Right cardiac atrium (tissue), 5 donors: Measurements from ENCODE around the gene CHST11. TPM values are rescaled to one million over a fixed set of nuclear protein-coding genes. Genes with fewer than 3 reads are reported as not detected.
A peak's percentile ranks its signal among the peaks of the same experiment; 100 is the strongest.

Experiments used
- ATAC-seq, 2 donors: fragments of 200-7000 bp; cut with Tn5 transposase; one replicate each; pipeline versions ENCODE4 v1.8.0 to v1.9.1; 2020; ENCODE audit warnings: moderate library complexity in 2 of 2, mild to moderate bottlenecking in 1 of 2
- DNase-seq, 3 donors: peaks; one replicate each; pipeline ENCODE4 v3.0.0-alpha.2; 2020
- H3K27ac ChIP-seq: one replicate; pipeline ENCODE4 v1.5.1; 2013; ENCODE audit warnings: mild to moderate bottlenecking, low read length, control low read depth, moderate library complexity
- H3K27me3 ChIP-seq: one replicate; pipeline ENCODE4 v1.6.1; 2013; ENCODE audit not compliant: control insufficient read depth, insufficient read depth
- H3K4me1 ChIP-seq: one replicate; pipeline ENCODE4 v1.6.1; 2013; ENCODE audit warnings: low read length; ENCODE audit not compliant: control insufficient read depth, insufficient read depth
- H3K4me3 ChIP-seq: one replicate; pipeline ENCODE4 v1.5.1; 2013; ENCODE audit warnings: low read length, control low read depth
- H3K9me3 ChIP-seq: one replicate; pipeline ENCODE4 v1.6.1; 2013; ENCODE audit warnings: low read length; ENCODE audit not compliant: control insufficient read depth
- WGBS: extraction: QIAGEN DNeasy Blood & Tissue Kit; methylation state at CpG from one replicate; pipeline ENCODE4 v1.1.7; 2013; 5-methylcytosine and 5-hydroxymethylcytosine counted together
- intact Hi-C, 4 donors: fragments of 100-400 bp; cut with DNase I; formaldehyde crosslinking; loops; one replicate each; pipeline versions ENCODE4 v1.11.0 to v1.14.0; 2022 to 2023
- polyA plus RNA-seq: library from polyadenylated mRNA; stranded (reverse); fragments of 200-250 nt; gene quantifications from one replicate; pipeline ENCODE4 v1.2.3, GENCODE V29; 2013
- total RNA-seq, 4 donors: library from RNA; stranded (reverse); fragmentation: NEBNext Ultra II Directional; extraction: Animal tissue kit (Norgen Biotek cat#: 25700); gene quantifications; one replicate each; pipeline ENCODE4 v1.2.1, GENCODE V29; 2021
- donor health status: healthy with polysubstance abuse.
- donor health status: DM: no; HTN: yes; CAD: no.
- donor health status: DM: no; HTN: no; CAD: no.
- donor health status: DM: no; HTN: yes; CAD: no; lungs with severe emphysema.
- donor health status: DM: yes; HTN: yes; CAD: no.

Gene CHST11
- total and polyA plus RNA-seq, 5 donors = 3.1 to 11.8 (median 9.9) TPM

DNA sequence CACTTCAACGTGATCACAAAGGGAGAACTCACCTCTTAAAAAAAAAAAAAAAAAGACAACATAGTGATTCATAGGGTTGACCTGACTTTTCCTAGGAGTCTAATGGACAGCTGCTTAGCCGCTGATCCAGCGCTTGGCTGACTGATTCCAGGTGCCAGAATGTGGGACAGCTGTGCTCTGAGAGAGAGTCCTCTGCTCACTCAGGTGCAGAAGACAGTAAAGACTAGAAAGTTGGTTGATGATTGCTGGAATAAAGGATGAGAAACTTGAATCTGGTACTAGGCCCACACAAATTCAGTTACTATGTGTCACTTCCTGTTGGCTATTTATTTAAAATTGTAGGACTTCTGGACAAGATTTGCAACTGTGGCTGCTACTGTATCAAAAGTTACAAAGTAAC, 229.4 kb downstream of the CHST11 start:
- no peak overlapping the region for H3K4me3 ChIP-seq
- peaks cover 3% of the 10 kb centered on the region for H3K4me1 ChIP-seq
- 59% methylated on average over 3 of the region's 3 CpGs for WGBS
- intact Hi-C loops = no loop called here
- DNase-seq (no peak), ATAC-seq (no peak)
- H3K27me3 ChIP-seq = no peaks in the 10 kb centered on the region
- no peaks in the 10 kb centered on the region for H3K9me3 ChIP-seq
- H3K27ac ChIP-seq = no peak overlapping the region

DNA sequence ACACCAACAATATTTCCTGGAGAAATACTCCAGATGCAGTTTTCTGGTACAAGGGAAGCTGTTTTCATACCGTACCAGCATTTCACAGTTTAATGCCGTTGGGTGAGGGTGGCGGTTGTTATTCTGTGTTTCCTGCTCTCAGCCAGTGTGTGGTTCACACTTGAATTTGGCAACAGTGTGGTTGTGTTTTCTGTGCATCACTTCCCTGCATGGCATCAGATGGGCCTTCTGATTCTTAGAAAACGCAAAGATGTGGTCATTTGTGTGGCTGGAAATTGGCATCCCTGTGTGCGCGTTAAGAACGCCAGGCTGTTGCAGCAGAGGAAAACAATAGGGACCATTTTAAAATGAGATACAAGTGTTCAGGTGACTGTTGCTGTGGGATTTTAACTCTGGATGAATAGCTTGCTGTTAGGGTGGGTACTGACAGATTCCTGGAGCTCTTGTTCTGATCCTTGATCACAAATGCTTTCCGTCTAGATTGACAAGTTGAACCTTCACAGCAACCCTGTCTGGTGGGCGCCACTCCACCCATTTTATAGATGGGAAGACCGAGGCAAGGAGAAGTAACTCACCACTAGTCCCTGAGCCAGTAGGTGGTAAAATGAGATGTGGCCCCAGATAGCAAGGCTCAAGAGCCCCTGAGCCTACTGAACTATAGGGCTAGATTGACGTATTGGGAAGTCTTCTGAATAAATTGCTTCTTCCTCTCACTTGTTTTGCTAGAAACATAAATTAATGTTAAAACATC, 231.2 kb downstream of the CHST11 start:
- Histone ChIP-seq H3K4me1 (peaks cover 1% of the 10 kb centered on the region), H3K4me3 (no peak overlapping the region), H3K27me3 (no peaks in the 10 kb centered on the region), H3K27ac (no peak overlapping the region), H3K9me3 (no peaks in the 10 kb centered on the region)
- 88% methylated on average over 11 of the region's 11 CpGs for WGBS
- ATAC-seq (no peak), DNase-seq (no peak)
- intact Hi-C loops = no loop called here

DNA sequence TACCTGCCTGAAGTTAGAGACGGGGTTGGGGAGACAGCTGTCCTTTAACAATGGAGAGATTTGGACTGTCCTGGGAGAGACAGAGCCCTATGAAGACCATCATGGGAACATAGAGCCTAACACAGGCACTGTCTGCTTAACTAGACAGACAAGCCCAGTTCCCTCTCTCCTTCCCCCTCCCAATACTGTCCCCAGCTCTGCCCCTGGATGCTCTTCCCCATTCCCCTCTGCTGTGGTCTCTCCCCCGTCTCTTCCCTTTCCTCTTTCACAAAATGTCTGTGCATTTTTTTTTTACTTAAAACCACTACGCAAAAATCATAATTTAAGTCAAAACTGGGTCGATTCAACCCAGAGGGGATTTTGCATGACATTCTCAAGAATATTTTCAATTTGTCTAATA, 232.9 kb downstream of the CHST11 start:
- Histone ChIP-seq H3K27me3 (no peaks in the 10 kb centered on the region), H3K9me3 (no peaks in the 10 kb centered on the region), H3K4me1 (peaks cover 6% of the 10 kb centered on the region), H3K4me3 (no peak overlapping the region), H3K27ac (no peak overlapping the region)
- ATAC-seq = peak in 1 of 2 donors; percentile 41
- WGBS = 83% methylated on average over 4 of the region's 4 CpGs
- no peak for DNase-seq
- intact Hi-C loops = no loop called here

DNA sequence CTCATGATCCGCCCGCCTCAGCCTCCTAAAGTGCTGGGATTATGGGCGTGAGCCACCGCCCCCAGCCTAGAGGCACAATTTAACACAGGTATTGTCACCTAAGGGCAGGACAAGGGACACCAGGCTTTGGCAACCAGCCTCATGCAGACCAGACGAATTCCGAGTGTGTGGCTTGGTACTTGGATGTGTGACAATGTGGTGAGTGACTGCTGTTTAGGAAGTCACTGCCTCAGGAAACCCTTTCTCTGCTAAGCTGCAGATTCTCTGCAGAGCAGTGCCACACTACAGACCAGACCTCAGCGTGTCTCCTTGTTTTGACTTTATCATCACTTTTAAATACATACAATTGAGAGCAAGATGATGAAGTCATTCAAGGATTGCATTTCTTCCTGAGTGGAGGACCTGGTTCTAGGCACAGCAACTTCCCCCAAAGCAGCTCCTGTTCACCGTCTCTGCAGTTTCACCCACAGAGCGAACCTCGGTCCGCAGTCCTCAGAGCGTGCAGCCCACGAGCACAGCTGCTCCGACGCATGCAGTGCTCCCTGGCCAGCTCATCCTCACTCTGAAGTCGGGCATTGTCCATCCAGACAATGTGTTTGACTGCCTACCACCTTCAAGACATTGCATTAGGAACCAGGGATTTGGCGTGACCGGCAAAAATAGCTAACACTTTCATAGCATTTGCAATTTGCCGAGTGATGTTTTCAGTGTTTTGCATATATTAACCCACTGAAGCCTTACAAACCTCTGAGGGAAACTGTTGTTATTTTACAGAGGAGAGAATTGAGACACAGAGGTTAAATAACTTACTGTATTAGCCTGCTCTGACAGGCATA, 235.2 kb downstream of the CHST11 start:
- DNase-seq (peak in 1 of 3 donors; percentile 57), ATAC-seq (no peak)
- Histone ChIP-seq H3K4me1 (peaks cover 17% of the 10 kb centered on the region), H3K27ac (no peak overlapping the region), H3K27me3 (no peaks in the 10 kb centered on the region), H3K9me3 (no peaks in the 10 kb centered on the region), H3K4me3 (no peak overlapping the region)
- 84% methylated on average over 19 of the region's 19 CpGs for WGBS
- intact Hi-C loops = no loop called here

DNA sequence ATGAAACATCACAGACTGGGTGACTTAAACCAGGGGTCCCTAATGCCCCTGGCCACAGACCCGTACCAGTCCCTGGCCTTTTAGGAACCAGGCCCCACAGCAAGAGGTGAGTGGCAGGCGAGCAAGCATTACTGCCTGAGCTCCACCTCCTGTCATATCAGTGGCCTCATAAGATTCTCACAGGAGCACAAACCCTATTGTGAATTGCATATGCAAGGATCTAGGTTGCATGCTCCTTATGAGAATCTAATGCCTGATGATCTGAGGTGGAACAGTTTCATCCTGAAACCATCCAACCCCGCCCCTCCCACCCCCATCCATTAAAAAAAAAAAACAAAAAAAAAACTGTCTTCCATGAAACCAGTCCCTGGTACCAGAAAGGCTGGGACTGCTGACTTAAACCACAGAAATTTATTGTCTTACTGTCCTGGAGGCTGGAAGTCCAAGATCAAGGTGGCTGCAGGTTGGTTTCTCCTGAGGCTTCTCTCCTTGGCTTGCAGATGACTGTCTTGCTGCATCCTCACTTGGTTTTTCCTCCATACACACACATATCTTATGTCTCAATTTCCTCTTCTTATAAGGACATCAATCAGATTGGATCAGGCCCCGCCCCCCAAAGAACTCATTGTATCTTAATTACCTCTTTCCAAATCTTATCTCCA, 235.9 kb downstream of the CHST11 start:
- no peaks in the 10 kb centered on the region for H3K9me3 ChIP-seq
- intact Hi-C loops = no loop called here
- peaks cover 17% of the 10 kb centered on the region for H3K4me1 ChIP-seq
- ATAC-seq = no peak
- DNase-seq = no peak
- 73% methylated on average over 4 of the region's 4 CpGs for WGBS
- H3K27me3 ChIP-seq = no peaks in the 10 kb centered on the region
- no peak overlapping the region for H3K27ac ChIP-seq
- H3K4me3 ChIP-seq = no peak overlapping the region

DNA sequence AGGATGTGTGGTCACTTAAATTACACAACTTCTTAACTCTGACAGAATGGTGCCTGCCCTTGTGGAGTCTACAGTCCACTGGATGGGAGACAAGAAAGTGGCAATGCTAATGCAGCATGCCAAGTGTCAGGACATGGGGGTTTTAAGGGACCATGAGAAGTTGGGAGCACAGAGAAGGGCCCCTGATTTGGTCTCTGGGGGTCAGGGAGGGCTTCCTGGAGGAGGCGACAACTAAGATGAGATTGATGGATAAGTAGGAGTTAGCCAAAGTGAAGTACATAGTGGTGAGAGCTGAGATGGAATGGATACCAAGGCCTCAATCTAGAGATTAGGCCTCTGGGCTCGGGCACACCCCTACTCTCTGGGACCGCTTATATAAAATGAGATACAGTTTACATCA, 236.7 kb downstream of the CHST11 start:
- ATAC-seq (no peak), DNase-seq (no peak)
- peaks cover 21% of the 10 kb centered on the region for H3K4me1 ChIP-seq
- no peaks in the 10 kb centered on the region for H3K27me3 ChIP-seq
- no peak overlapping the region for H3K27ac ChIP-seq
- no peaks in the 10 kb centered on the region for H3K9me3 ChIP-seq
- 99% methylated on average over 3 of the region's 3 CpGs for WGBS
- H3K4me3 ChIP-seq = no peak overlapping the region
- intact Hi-C loops = no loop called here

DNA sequence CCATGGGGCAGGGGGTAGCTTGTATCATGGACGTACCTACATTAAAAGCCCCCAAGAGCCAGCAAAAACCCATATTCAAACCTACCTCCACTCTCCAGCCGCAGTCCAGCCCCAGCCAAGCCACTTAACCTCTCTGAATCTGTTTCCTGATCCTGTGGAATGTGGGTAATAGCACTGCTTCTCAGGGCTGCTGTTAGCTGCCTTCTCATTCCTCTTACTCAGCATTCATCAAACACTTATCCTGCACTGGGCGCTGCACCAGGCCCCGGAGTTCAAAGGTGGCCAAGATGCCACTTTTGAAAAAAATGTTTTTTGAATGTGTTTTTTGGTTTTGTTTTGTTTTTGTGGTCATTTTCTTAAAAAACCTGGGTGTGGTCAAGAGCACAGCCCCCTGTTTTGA, 237.4 kb downstream of the CHST11 start:
- Histone ChIP-seq H3K9me3 (no peaks in the 10 kb centered on the region), H3K27ac (peak overlapping the region; percentile 38), H3K4me3 (no peak overlapping the region), H3K27me3 (no peaks in the 10 kb centered on the region), H3K4me1 (peaks cover 21% of the 10 kb centered on the region)
- 83% methylated on average over 4 of the region's 4 CpGs for WGBS
- ATAC-seq = no peak
- intact Hi-C loops = no loop called here
- no peak for DNase-seq

DNA sequence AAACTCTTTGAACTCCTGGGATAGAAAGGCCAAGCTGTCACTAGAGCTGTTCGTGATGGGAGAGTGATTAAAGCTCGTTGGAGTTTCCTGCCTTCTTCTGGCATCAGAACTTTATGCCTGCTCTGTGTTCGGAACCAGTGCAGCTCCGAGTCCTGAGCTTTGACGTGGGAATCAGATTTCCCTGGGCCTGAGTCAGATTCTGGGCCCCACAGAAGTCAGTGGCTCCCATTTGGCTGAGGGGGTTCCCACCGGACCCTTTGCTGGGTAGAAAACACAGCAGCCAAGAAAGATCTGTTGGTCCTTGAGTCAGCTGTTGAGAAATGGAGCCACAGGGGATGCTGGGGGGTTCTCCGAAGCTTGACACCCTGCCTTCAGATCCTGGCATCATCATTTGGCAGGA, 238.0 kb downstream of the CHST11 start:
- Histone ChIP-seq H3K4me3 (no peak overlapping the region), H3K27ac (peak overlapping the region; percentile 38), H3K27me3 (no peaks in the 10 kb centered on the region), H3K9me3 (no peaks in the 10 kb centered on the region), H3K4me1 (peaks cover 21% of the 10 kb centered on the region)
- 44% methylated on average over 7 of the region's 7 CpGs for WGBS
- intact Hi-C loops = no loop called here
- ATAC-seq (peak; percentile 56 to 71), DNase-seq (peak; percentile 51 to 70 (median 70))

DNA sequence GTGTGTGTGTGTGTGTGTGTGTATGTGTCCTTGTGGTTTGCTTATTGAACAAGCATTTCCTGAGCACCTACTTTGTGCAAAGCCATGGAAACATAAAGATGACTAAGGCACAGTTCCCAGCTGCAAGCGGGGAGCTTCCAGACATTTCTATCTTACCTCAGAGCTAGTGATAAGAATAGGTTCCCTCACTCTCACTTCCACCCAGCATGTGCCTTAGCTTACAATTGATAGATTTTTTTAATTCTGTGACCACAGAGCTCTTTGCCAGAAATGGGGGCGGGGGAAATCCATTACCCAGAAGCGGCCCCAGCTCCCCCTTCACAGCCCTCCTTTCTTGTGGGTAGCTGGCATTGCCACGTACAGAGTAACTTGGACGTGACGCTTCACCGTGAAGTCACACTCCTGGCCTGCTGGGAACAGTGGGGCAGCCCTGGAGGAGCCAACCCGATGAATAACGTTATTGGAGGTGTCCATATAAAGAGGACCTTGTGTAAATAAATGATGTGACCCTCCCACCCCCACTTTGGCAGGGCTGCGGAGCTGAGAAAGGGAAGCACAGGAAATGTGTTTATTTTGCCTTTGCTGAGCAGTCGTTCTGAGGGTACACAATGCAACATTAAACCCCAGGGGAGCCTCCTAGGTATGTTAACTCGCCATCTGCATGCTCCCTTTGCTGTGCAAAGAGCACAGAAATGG, 238.9 kb downstream of the CHST11 start:
- no peak overlapping the region for H3K4me3 ChIP-seq
- H3K27ac ChIP-seq = no peak overlapping the region
- peak in 1 of 3 donors; percentile 36 for DNase-seq
- WGBS = 35% methylated on average over 12 of the region's 12 CpGs
- no peaks in the 10 kb centered on the region for H3K27me3 ChIP-seq
- ATAC-seq = peak; percentile 20 to 46
- intact Hi-C loops = loop anchor here in 1 of 4 donors (2.0 kb wide), 1 partner anchor 41 kb away; no protein-coding TSS in a partner anchor
- H3K4me1 ChIP-seq = peaks cover 21% of the 10 kb centered on the region
- H3K9me3 ChIP-seq = no peaks in the 10 kb centered on the region

DNA sequence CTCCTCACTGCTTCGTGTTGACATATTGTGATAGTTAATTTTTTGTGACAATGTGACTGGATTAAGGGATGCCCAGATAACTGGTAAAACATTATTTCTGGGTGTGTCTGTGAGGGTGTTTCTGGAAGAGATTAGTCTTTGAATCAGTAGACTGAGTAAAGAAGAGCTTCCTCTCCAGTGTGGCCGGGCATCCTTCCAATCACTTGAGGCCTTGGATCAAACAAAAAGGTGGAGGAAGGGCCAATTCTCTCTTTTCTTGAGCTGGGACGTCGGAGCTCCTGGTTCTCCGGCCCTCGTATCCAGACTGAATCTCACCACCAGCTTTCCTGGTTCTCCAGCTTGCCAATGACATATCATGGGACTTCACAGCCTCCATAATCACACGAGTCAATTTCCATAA, 240.4 kb downstream of the CHST11 start:
- WGBS = 88% methylated on average over 7 of the region's 7 CpGs
- no peak for ATAC-seq
- Histone ChIP-seq H3K4me3 (no peak overlapping the region), H3K27ac (no peak overlapping the region), H3K27me3 (no peaks in the 10 kb centered on the region), H3K9me3 (no peaks in the 10 kb centered on the region), H3K4me1 (peaks cover 24% of the 10 kb centered on the region)
- DNase-seq = no peak
- intact Hi-C loops = loop anchor here in 1 of 4 donors (2.0 kb wide), 1 partner anchor 42 kb away; no protein-coding TSS in a partner anchor
